GM18498 (cell line): ENCODE results near the gene CCDC149.
"Not testable (repeated sequence)": the region's sequence is repeated elsewhere in the genome, so short reads cannot be mapped to it uniquely, and the experiment has no call there.

Experiments
- ATAC-seq: cut with Tn5 transposase; IDR thresholded peaks from one replicate; pipeline ENCODE4 v1.9.1; 2021; ENCODE audit warnings: mild to moderate bottlenecking, moderate library complexity; ENCODE audit not compliant: unreplicated experiment

CCDC149 gene

DNA sequence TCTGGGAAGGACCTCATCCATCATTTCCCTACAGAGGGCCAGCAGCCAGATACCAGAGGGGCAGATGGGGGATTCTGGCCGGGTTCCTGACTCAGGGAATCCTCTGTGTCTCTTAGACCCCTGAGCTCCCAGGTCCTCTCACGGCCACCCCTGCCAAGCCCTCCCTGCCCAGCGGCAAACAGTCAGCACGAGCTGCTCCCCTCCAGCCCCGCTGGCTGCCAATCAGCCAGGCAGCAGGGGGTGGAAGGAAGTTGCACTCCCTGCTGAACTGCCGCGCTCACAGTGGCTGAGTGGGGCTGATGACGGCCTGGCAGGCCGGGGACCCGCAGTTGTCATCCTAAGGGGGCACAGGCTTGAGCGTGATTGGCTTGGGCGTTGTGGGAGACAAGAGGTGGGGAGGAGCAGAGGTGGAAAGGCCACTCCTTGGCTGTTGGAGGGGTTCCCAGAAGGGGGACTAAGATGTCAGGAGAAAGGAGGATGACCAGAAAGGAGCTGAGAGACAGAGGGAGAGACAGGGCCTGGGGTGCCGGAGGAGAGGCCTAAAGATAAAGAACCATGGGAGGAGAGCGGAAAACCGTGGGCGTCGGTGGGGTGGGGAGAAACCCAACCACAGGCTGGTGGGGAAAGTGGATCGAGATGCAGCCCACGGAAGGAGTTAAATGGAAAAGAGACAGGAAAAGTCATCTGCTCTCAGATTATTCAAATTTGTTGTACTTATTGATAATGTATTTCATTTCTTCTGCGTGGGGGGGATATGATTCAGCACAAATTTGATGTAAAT is 4.4 kb upstream of the CCDC149 start:
- no peak for ATAC-seq

- no peak for ATAC-seq
Observed at GRCh38 chr4:24915121-24915922, 2.5 kb upstream of the CCDC149 start.

DNA sequence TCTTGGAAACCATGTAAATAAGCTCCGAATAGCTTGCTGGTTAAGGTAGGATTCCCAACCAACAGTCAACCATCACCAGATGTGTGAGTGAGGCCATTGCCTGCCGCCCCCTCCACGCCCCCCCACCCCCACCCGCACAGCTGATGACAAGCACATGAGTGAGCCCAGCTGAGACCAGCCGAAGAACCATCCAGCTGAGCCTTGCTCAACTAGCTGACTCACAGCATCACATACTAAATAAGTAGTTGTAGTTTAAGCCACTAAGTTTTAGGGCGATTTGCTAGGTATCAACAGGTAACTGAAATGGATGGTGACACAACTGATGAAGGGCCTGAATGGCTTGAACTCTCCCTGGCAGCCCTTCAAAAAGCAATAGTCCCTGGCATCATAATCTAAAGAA is 1.6 kb upstream of the CCDC149 start:
- ATAC-seq, result no peak

GRCh38 chr4:24913119-24913485 is 260 bp upstream of the CCDC149 start:
- no peak for ATAC-seq

- ATAC-seq, result no peak
Observed at GRCh38 chr4:24910499-24910898, 2.3 kb downstream of the CCDC149 start.

GRCh38 chr4:24909606-24910005 is 3.2 kb downstream of the CCDC149 start:
- not testable (repeated sequence) for ATAC-seq

- no peak for ATAC-seq
Observed at GRCh38 chr4:24897639-24898038, 15.2 kb downstream of the CCDC149 start.

DNA sequence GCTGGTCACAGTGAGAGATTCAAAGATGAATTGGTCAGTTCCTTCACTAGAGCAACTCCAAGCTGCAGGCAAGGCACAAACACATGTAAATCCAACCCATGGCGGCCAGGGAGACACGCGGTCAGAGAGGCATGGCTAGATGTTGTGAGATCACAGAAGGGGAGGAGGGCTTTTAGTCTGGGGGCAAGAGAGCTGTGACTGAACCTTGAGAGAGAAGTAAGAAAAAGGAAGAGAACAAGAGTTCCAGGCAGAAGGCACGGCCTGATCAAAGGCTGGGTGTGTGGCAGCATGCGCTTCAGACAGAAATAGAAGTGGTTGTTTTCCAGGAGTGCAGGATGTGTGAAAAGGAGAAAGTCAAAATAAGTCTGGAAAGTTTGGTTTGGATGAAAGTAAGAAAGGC is 15.9 kb downstream of the CCDC149 start:
- no peak for ATAC-seq

DNA sequence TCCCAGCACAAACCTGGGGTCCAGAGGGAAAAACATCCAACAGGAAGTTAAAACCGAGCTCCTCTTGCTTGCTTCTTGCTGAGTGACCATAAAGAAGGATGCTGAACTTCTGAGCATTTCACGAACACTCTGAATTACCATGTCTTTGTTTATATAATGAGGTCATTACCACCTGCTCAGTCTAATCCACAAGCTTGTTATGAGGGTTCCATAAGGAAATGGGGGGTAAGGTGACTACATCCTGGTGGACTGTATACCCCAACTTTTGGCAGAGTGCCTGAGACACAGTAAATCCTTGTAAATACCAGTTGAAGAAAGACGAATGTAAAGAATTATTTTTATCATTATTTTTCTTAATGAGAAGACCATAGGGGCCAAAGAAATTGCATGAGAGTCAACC is 16.8 kb downstream of the CCDC149 start:
- ATAC-seq, result no peak

DNA sequence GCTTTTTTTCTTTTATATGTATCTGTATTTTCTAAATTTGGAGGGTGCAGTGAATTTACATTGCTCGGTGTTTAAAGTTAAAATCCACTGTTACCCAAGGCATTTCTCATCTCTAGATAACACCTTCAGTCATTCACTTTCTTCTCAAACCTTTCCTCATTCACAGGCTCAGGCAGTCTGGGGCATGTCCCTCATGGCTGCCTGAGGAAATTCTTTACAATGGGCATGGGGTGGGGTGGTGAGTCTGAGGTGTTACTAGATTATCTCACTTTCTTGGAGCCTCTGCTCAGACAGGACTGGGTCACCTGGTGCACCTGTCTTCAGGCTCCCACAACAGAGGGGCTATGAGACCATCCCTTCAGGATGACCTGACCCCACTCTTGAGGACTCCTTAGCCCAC is 17.4 kb downstream of the CCDC149 start:
- no peak for ATAC-seq

- ATAC-seq, result no peak
Observed at GRCh38 chr4:24894846-24895245, 18.0 kb downstream of the CCDC149 start.

GRCh38 chr4:24894243-24894642 is 18.6 kb downstream of the CCDC149 start:
- no peak for ATAC-seq

GRCh38 chr4:24892778-24893177 is 20.1 kb downstream of the CCDC149 start:
- ATAC-seq, result no peak

DNA sequence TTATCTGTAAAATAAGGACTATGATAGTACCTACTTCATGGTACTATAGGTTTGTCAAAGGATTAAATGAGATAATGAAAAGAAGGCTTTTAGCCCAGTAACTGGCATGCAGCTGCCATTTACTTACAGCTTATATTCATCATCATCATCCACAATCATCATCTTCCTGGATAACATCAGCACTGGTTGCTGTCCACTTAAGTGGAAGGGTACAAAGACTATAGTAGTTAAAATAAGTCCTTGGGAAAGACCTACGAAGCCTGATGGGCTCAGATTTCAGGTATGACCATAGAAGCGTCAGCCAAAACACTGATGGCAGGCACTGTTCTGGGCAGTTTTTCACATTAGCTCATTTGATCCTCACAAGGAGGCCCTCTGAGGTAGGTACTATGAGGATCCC is 20.6 kb downstream of the CCDC149 start:
- ATAC-seq, result no peak

- no peak for ATAC-seq
Observed at GRCh38 chr4:24890561-24891126, 22.2 kb downstream of the CCDC149 start.

- ATAC-seq, result no peak
Observed at GRCh38 chr4:24889991-24890390, 22.9 kb downstream of the CCDC149 start.

- no peak for ATAC-seq
Observed at GRCh38 chr4:24888475-24889344, 24.1 kb downstream of the CCDC149 start.

GRCh38 chr4:24887881-24888430 is 24.9 kb downstream of the CCDC149 start:
- ATAC-seq, result no peak

DNA sequence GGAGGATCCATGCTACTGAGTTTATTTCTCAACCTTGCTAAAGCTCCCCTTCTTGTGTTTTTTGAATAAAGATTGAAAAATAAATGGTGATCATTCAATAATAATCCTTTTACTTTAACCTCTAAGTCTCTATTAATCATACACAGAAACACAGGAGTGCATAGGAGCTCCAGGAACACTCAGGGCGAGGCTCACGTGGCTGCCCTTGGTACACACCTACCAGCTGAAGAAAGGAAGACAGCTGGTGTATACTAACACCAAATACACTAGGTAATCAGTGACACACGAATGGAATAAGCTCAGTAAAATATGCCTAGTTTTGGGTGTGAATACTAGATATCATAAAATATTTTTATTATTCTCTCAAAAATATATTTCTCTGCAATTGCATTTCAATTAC is 26.2 kb downstream of the CCDC149 start:
- ATAC-seq, result no peak

DNA sequence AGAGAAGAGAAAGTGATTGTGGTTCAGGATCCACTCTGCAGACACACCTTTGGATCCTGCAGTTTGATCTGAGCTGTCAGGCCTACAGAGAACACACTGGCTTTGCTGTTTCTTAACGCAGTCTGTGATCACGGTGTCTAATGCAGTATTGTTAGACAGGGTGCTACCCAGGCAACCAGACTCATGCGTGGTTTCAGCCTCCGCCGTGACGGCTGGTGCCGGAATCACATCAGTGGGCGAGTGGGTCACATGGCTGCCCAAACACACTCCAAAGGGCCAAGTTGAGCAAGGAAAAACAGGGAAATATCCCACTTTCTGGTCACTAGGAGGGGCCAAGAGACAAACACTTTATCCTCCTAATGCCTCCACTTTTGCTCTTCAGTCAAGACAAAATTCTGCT is 27.5 kb downstream of the CCDC149 start:
- ATAC-seq, result no peak

DNA sequence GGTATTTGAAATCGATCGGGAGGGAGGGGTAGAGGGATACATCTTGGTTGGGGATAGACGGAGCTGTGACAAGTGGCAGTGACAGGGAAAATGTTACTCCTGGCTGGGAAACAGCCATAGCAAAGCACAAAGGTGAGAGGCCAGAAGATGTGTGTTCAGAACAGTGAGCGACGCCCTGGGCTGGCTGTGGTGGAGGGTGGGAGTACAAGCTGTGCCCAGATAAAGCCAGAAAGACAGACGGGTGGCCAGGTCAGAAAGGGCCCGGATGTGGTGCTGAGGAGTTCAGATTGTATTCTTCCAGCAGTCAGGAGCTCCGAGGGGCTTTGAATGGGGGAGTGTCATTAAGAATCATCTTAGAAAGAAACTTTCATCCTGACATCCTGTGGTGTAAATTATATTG is 27.9 kb downstream of the CCDC149 start:
- ATAC-seq, result no peak
